Progenitor cell of endocrine pancreas (in vitro differentiated cells): ENCODE results near the gene RALGPS2. TPM values are rescaled to one million over a fixed set of nuclear protein-coding genes. Genes with fewer than 3 reads are reported as not detected.

Experiments used
- DNase-seq: peaks from one replicate; pipeline ENCODE4 v3.0.0; 2021; ENCODE audit warnings: low spot score; ENCODE audit not compliant: unreplicated experiment
- H3K27ac Mint-ChIP-seq: 2 replicates; pipeline ENCODE4 v1.8.0; 2021; ENCODE audit warnings: mild to moderate bottlenecking, moderate library complexity, mixed read lengths
- H3K27me3 Mint-ChIP-seq: 2 replicates; pipeline ENCODE4 v1.8.0; 2021; ENCODE audit warnings: mixed read lengths
- H3K36me3 Mint-ChIP-seq: 2 replicates; pipeline ENCODE4 v1.8.0; 2022; ENCODE audit warnings: mixed read lengths; ENCODE audit not compliant: insufficient read depth
- H3K4me1 Mint-ChIP-seq: 2 replicates; pipeline ENCODE4 v1.8.0; 2021; ENCODE audit warnings: low read depth, mixed read lengths
- H3K4me3 Mint-ChIP-seq: 2 replicates; pipeline ENCODE4 v1.8.0; 2021; ENCODE audit warnings: low read depth, mild to moderate bottlenecking, moderate library complexity, mixed read lengths
- H3K9me3 Mint-ChIP-seq: 2 replicates; pipeline ENCODE4 v1.8.0; 2021; ENCODE audit warnings: low read depth, mixed read lengths
- CTCF ChIP-seq: fragments of 200-600 bp; sonication (generic); IDR thresholded peaks from one replicate; pipeline ENCODE4 v1.5.0; 2021; ENCODE audit warnings: antibody characterized with exemption, mild to moderate bottlenecking; ENCODE audit not compliant: unreplicated experiment
- total RNA-seq: library from RNA; stranded (reverse); gene quantifications from 2 replicates; pipeline ENCODE4 v1.2.1, GENCODE V29; 2021

RALGPS2 gene
- total RNA-seq, 1 donor from 2014 or later = 58.9 TPM

- no peak for DNase-seq
- H3K4me1 Mint-ChIP-seq = peaks cover 3% of the 10 kb centered on the region
- TF ChIP-seq CTCF = no peak
- no peak overlapping the region for H3K4me3 Mint-ChIP-seq
- H3K27me3 Mint-ChIP-seq = no peaks in the 10 kb centered on the region
- no peaks in the 10 kb centered on the region for H3K9me3 Mint-ChIP-seq
- peaks cover 6% of the 10 kb centered on the region for H3K36me3 Mint-ChIP-seq
- no peak overlapping the region for H3K27ac Mint-ChIP-seq
These were observed 132.1 kb downstream of the RALGPS2 start for GRCh38 chr1:178857126-178857525.

GRCh38 chr1:178862416-178862815 is 137.4 kb downstream of the RALGPS2 start:
- no peak for DNase-seq
- no peaks in the 10 kb centered on the region for H3K4me1 Mint-ChIP-seq
- H3K36me3 Mint-ChIP-seq = peaks cover 10% of the 10 kb centered on the region
- H3K27me3 Mint-ChIP-seq = no peaks in the 10 kb centered on the region
- H3K27ac Mint-ChIP-seq = no peak overlapping the region
- H3K9me3 Mint-ChIP-seq = no peaks in the 10 kb centered on the region
- no peak for TF ChIP-seq CTCF
- no peak overlapping the region for H3K4me3 Mint-ChIP-seq

GRCh38 chr1:178862864-178863263 is 137.8 kb downstream of the RALGPS2 start:
- no peak for DNase-seq
- H3K4me1 Mint-ChIP-seq = no peaks in the 10 kb centered on the region

GRCh38 chr1:178864326-178864725 is 139.3 kb downstream of the RALGPS2 start:
- no peaks in the 10 kb centered on the region for H3K27me3 Mint-ChIP-seq
- H3K4me3 Mint-ChIP-seq = no peak overlapping the region
- no peaks in the 10 kb centered on the region for H3K9me3 Mint-ChIP-seq

More at GRCh38 chr1:178862864-178863263, 137.8 kb downstream of the RALGPS2 start:
- no peak overlapping the region for H3K27ac Mint-ChIP-seq
- no peak overlapping the region for H3K4me3 Mint-ChIP-seq
- TF ChIP-seq CTCF = no peak
- H3K36me3 Mint-ChIP-seq = peaks cover 10% of the 10 kb centered on the region
- no peaks in the 10 kb centered on the region for H3K27me3 Mint-ChIP-seq
- H3K9me3 Mint-ChIP-seq = no peaks in the 10 kb centered on the region

GRCh38 chr1:178867670-178868069 is 142.6 kb downstream of the RALGPS2 start:
- TF ChIP-seq CTCF = no peak
- no peak for DNase-seq
- Mint-ChIP-seq H3K4me1 (peaks cover 23% of the 10 kb centered on the region), H3K27ac (no peak overlapping the region), H3K4me3 (no peak overlapping the region), H3K27me3 (no peaks in the 10 kb centered on the region), H3K36me3 (peaks cover 4% of the 10 kb centered on the region), H3K9me3 (no peaks in the 10 kb centered on the region)

More at GRCh38 chr1:178864326-178864725, 139.3 kb downstream of the RALGPS2 start:
- peaks cover 9% of the 10 kb centered on the region for H3K36me3 Mint-ChIP-seq
- TF ChIP-seq CTCF = no peak
- no peak for DNase-seq
- H3K27ac Mint-ChIP-seq = peak overlapping the region; percentile 8
- H3K4me1 Mint-ChIP-seq = peaks cover 2% of the 10 kb centered on the region
